Measurements from ENCODE around the gene ARHGEF16.

GRCh38 chr1:3529099-3529729 lies 74.7 kb downstream of the ARHGEF16 start:
- TF ChIP-seq CTCF (IDR thresholded peaks at IDR 0.05 in 4 of 5, conservative IDR thresholded peaks at IDR 0.05 in 1 of 5) (no peak), POLR2A (IDR thresholded peaks at IDR 0.05) (peak in 1 of 2 donors; percentile 29)

All from gastrocnemius medialis (tissue), 4 donors.